HG03342 (cell line): ENCODE data around the gene KIF26A.
"Not testable (repeated sequence)": the region's sequence is repeated elsewhere in the genome, so short reads cannot be mapped to it uniquely, and the experiment has no call there.

Experiments used
- ATAC-seq: cut with Tn5 transposase; IDR thresholded peaks from one replicate; pipeline ENCODE4 v1.9.1; 2021; ENCODE audit warnings: mild to moderate bottlenecking, moderate library complexity; ENCODE audit not compliant: unreplicated experiment

Gene KIF26A

DNA sequence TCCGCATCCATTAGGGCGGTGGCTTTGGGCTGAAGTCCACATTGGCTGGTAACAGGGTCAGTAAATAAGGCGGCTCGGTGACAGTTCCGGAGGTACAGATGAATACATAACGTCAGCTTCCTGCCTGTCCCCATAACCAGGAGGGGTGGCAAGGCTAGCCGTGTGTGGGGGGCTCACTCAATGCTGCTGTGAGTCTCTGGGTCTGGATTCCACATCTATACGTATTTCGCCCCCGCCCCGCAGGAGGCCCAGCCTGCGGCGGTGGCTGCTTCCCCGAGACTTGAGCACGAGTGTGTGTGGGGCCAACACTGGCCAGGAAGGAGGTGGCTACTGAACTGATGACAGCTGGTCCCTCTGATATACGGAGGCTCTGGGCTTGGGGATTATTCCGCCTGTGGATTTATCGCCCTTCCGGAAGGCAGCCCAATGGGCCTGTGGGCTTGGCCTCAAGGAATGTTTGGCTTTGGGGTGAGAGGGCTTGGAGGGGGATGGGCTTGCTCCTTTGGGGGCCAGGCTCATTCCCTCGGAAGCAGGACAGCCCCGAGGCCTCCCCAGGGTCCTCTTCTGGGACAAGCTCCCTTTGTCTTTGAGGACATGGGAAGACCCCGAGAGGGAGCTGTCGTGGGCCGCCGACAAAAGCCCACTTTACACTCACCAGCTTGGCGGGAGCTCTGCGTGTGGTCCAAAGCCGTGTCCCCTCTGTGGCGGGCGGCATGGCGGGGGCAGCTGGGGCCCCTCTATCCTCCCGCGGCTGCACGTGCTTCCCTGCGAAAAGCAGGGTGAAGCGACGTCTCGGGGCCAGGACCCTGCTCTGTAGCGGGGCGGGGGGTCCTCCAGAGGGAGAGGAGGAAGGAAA is 82.1 kb downstream of the KIF26A start:
- no peak for ATAC-seq

DNA sequence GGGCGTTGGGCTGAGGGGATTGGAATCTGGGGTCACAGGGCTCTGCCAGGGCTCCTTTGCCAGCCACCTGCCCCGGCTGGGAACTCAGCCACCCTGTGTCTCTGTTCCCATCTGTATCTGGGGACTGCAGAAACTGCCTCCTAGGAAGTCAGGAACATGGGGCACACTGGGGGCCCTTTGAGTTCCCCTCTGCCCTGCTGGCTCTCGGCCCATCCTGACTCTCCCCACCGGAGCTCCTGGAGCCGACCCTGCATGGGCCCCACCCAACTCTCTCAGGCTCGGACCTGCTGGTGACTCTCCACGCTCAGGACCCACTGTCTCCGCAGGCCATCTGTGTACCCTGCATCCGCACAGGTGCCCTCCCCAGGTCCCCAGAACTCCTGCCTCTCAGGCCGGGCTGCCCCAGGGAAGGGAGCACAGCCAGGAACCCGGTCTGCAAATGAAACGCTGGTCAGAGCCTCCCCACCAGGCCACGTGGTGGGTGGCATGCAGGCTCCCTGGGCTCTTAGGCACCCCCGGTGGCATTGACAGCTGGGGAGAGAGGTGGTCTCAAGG is 82.8 kb downstream of the KIF26A start:
- no peak for ATAC-seq

DNA sequence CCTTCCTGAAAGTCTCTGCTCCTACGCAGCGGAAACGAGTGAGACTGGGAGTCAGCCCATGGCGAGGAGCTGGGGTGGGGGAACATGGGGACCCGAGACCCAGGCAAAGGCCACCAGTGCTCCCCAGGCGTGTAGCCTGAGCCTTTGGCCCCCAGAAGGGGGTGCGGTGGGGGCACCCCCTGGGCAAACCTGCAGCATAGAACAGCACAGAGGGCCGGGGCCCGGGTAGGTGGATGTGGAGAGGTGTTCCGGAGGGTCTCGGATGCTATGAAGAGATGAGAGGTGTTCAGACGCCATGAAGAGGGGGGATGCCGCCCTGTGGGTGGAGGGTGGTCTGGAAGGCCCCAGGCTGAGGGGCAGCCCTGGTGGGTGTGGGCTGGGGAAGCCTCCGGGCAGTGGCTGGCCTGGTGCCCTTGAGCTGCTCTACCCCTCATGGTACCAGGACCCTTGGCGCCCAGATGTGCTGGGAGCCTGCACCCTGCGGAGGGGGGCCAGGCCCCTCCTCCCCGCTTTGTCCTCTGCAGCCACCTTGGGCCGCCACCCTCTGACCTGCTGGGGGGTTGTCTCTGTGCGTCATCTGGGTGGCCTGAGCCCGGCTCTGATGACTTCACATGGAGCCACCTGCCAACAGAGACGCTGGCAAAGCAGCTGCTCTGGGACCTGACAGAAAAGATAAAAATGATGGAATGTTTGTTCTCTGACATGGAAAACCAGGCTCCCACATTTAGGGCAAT is 83.4 kb downstream of the KIF26A start:
- ATAC-seq = no peak

DNA sequence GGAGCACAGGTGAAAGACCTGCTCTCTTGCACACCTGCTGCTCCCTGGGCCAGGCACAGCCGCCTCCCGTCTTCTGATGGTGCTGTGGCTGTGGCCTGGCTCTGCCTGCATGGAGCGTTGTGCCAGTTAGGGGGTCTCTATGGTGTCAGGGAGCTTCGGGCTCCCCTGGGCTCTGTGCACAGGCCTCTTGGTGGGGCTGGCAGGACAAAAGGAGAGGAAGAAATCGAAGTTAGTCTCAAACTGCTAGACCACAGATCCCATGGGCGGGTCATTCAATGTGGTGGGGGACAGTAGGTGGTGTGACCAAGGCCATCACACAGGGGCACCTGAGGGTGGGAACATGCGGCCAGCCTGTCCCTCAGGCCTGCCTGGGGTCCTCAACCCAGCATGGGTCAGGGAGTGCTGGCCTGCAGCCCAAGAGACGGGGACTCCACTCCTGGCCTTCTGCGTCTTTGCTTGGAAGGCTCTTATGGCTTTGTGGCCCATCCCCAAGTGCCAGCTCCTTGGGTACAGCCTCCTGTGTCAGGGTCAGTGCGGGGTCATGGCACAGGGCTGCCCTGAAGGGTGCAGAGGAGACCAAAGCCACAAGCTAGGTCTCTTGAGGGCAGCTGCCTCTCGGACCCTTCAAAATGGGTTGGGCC is 84.1 kb downstream of the KIF26A start:
- no peak for ATAC-seq

DNA sequence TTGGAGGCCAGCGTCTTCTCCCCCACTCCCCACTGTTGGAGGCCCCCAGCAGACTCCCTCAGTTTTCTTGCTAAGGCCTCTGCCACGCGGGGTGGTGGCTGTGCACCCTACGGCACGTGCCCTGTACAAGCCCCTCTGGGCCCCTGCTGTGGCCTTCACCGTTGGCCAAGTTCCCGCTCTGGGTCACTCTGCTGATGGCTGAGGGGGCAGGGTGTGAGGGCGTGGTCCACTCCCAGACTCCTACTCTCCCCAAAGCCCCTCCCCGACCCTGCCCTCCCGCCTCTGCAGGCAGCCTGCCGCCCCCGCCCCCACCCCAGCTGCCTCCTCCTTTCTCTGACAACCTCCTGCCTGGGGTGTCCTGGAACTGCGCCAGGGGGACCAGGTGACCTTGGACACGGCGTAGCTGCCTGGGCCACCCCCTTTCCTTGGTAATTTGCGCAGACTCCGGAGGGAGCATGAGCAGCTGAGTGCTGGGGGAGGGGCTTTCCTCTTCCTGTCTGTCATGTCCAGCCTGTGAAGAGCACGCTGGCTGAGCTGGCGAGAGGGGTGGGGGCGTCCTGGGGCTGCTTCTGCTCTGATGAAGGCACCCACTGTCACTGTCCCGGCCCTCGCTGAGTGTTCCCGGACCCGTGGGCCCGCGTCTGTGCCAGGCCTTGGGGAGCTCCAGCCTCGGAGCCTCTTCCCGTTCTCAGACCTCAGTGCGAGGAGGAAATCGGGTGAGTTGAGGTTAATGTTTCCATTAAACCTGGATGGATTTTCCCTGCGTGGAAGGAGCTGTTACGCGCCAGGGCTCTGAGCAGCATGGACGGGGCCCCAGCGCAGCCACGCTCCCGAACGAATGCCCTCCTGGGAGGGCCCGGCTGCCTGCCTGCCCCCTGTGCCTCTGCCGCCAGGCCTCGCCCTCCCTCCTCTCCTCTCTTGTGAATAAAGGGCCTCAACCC is 85.0 kb downstream of the KIF26A start:
- no peak for ATAC-seq

DNA sequence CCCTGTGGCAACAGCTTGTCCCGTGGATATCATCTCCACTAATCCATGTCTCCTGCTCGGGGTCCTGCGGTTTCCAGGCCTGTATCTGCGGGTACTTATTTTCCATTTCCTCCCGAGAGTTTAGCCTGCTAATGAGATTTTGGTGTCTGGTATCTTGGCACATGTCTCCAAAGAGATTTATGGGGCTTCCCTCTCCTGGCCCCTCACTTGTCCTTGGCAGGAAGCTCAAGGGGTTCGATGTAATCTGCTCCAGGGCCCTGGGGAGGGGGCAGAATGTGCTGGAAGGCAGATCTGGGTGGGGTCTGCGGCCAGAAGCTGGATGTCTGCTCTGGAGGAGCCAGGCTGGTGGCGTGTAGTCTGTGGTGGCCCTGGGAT is 85.7 kb downstream of the KIF26A start:
- no peak for ATAC-seq

DNA sequence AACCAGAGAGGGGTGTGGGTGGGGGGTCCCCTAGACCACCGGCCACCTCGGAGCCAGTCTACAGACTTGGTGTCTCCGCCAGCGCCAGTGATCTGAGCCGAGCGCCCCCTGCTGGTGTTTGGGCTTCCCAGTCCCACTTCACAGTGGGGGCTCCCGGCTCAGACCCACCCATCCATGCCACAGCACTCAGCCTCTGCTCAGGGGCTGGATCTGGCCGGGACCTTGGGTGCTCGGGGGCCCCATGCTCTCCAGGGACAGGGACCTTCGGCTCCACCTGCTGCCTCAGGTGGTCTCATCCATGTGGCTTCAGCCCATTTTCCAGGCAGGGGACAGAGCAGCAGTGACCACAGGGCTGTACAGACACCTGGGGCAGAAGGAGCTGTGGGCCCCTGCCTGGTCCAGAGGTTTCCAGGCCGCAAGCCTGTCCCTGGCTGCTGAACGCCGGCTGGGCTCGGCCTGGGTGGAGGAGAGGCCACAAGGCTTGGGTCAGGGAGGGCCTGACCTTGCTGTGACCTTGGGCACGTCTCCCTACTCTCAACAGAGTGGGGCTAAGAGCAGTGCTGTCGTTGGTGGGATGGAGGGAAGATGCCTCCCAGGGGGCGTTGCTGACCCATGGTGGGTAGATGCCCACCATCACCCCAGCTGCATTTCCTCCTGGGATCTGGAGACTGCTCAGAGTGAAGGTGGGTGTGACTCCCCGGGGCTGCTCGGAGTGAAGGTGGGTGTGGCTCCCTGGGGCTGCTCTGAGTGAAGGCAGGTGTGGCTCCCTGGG is 86.3 kb downstream of the KIF26A start:
- ATAC-seq = no peak

DNA sequence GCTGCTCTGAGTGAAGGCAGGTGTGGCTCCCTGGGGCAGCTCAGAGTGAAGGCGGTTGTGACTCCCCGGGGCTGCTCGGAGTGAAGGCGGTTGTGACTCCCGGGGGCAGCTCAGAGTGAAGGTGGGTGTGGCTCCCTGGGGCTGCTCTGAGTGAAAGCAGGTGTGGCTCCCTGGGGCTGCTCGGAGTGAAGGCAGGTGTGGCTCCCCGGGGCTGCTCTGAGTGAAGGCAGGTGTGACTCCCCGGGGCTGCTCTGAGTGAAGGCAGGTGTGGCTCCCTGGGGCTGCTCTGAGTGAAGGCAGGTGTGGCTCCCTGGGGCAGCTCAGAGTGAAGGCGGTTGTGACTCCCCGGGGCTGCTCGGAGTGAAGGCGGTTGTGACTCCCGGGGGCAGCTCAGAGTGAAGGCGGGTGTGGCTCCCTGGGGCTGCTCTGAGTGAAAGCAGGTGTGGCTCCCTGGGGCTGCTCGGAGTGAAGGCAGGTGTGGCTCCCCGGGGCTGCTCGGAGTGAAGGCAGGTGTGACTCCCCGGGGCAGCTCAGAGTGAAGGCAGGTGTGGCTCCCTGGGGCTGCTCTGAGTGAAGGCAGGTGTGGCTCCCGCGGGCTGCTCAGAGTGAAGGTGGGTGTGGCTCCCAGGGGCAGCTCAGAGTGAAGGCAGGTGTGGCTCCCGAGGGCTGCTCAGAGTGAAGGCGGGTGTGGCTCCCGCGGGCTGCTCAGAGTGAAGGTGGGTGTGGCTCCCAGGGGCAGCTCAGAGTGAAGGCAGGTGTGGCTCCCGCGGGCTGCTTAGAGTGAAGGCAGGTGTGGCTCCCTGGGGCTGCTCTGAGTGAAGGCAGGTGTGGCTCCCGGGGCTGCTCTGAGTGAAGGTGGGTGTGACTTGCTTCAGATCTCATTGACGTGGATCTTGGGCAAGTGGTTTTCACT is 87.1 kb downstream of the KIF26A start:
- not testable (repeated sequence) for ATAC-seq

DNA sequence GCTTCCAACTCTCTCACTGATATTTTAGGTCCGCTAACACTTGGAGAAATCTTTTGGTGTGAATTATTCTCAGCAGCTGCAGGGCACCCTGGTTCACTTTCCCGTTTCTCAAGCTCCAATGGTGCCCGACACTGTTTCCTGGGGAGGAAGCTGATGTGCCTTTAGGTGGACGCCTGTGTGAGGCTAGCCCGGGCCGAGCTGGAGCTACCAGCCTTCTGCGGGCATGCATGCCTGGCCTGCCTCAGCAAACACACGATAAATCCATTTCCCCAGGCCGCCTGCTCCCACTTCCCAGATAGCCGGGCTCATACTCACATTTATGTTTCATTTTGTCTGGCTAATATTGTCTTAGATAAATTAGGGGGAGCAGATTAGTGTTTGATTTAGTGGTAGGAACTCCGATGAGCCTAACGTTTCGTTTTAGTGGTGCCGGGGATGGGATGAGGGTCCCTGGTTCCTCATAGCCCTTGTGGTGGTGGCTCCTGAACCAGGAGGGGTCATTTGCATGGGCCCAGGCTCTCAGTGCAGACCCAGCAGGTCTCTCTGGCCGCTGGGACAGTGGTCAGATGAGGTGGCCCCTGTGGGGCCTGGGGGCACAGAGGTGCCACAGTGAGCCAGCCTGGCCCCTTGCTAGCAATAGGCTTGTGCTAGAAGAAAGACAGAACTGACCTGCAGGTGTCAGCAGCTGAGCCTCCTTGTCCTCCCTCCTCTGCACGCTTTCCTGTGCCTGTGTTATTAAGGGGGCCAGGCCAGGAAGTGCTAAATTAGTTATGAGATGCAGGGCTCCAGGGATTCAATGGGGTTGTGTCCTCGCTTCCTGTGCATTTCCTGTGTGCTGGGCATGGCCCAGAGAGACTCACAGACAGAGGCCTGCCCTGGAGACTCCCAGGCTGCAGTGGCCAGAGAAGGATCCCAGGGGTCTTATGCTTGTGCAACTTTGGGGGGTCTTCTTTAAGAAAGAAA is 88.3 kb downstream of the KIF26A start:
- no peak for ATAC-seq

DNA sequence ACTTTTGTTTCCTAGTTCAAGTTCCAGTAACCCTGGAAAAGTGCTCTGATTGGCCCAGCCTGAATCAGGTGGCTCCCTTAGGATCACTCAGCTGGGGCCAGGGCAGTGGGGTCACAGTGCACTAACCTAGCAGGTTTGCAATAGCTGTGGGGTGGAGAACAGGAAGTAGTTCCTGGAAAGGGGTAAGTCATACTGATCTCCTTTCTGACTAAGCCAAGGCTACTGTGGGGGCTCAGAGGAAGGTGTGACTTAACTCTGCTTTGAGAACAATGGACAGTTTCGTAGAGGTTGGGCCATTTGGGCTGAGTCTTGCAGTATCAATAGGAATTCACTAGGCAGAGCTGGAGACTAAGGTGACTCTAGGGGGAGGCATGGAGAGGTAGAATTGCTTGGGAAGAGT is 89.4 kb downstream of the KIF26A start:
- no peak for ATAC-seq

DNA sequence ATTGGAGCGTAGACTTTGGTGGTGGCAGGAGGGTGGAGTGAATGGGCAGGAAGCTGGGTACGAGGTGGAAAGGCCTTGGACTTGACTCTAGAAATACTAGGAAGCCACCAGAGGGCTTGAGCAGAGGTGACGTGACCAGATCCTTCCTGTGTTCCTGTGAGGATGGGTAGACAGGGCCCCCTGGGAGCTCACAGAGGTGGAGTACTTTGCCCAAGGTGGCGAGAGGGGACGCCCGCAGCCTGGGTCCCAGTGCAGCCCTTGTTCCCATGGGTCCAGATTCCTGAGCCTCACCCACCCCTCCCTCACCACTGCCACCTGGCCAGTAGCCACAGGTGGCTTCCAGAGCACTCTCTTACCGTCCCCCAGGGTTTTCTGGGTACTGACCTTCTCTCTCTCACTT is 89.8 kb downstream of the KIF26A start:
- no peak for ATAC-seq

DNA sequence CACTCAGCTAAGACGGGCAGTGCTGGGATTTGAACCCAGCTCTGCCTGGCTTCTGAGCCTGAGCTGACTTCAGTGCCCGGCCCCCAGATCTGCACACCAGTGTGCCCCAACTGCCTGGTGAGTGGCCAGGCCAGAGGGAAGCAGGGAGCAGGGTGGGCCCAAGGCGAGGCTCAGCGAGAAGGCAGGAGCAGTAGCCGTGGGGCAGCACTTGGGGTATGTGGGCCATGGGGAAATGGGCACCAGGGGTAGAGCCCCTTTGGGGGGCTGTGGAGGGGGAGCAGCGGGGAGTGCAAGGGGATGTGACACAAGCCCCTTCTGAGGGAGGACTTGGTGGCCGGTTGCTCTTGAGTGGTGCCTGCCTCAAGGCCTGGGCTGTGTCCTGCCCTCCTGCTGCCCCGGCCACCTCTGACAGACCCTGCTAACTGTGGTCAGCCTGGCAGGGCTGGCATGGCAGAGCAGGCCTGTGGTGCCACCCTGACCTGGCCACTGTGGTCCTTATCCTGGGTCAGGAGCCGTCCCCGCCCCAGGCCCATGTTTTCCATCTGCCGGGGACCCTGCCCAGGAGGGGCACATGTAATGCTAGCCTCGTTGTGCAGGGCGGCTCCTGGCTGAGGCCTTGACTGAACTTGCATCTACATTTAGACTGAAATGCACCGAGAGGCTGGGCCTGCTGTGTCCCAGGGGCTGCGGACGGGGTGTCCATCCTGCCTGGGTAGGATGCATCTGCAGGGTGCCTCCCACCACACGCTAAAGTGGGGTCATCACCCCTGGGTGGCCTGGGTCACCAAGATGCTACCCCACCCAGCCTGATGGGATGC is 90.5 kb downstream of the KIF26A start:
- no peak for ATAC-seq

DNA sequence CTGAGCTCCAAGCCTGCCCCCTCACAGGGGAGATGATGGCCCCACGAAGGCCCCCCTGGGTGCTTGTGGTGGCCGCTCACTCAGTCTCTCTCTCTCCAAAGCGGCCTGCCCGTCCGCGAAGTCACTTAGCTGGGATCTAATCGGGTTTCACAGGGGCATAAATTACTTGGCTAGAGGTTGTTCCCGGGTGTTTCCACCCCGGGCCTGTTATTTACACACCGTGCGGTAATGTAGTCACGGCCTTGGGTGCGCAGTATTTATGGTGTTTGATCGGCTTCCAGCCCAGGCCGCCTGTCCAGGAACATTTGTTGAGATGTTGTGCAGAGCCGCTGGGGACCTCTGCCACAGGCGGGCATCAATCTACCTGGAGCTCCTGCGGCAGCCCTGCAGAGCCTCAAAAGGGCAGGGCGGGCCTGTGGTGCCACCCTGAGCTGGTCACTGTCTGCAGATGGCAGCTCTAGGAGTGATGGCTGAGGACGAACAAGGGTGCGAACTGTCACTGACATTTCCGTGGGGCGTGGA is 91.2 kb downstream of the KIF26A start:
- no peak for ATAC-seq

DNA sequence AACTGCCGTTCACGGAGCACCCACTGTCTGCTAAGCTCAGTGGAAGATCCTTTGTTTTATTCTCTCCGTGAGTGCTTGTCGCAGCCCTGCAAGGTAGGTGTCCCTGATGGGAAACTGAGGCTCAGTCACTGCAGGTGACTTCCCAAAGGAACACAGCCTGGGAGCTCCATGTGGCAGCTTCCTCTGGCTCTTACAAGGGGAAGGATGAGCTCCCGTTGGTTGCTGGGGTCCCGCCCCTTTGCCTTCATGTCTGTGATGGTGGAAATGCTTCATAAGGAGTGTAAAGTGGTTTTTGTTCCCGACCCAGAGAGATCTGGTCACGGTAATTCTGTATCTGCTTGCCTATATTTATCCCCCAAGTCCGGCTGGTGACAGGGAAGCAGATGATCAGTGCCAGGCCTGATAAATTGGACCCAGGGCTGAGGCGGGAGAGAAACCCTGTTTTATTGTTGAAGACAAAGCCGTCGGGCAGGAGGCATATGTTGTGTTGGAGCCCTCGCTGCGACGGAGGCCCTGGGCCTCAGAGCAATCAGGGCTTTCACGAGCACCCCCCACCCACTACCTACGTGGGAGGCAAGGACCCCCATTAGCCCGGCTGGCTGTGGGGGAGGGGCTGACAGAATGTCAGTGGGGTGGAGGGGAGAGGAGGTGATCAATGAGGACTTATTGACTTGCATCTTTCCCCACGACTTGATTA is 91.9 kb downstream of the KIF26A start:
- no peak for ATAC-seq
